Astrocyte (in vitro differentiated cells and primary cell): ENCODE data around the gene R3HCC1L. TPM values are rescaled to one million over a fixed set of nuclear protein-coding genes. Genes with fewer than 3 reads are reported as not detected.

Experiments used
- DNase-seq: peaks from one replicate; pipeline ENCODE4 v3.0.0-alpha.2; 2010; ENCODE audit warnings: low read depth
- FAIRE-seq: peaks from 2 replicates; lab custom pipeline; 2011; peaks lifted over from hg19 to GRCh38; lab: Jason Lieb, UNC
- H2AFZ ChIP-seq: 2 replicates; pipeline ENCODE4 v1.6.0; 2012; ENCODE audit warnings: low read depth, low read length, inconsistent platforms
- H3K27ac ChIP-seq: 2 replicates; pipeline ENCODE4 v1.5.1; 2011; ENCODE audit warnings: low read depth, low read length, inconsistent platforms
- H3K27me3 ChIP-seq: 2 replicates; pipeline ENCODE4 v1.6.0; 2011; ENCODE audit warnings: low read length, inconsistent platforms; ENCODE audit not compliant: insufficient read depth
- H3K36me3 ChIP-seq: 2 replicates; pipeline ENCODE4 v1.5.1; 2011; ENCODE audit warnings: low read length, inconsistent platforms; ENCODE audit not compliant: insufficient read depth
- H3K4me1 ChIP-seq: 2 replicates; pipeline ENCODE4 v1.5.1; 2011; ENCODE audit warnings: low read length, inconsistent platforms; ENCODE audit not compliant: insufficient read depth
- H3K4me2 ChIP-seq: 2 replicates; pipeline ENCODE4 v1.6.0; 2012; ENCODE audit warnings: low read length, inconsistent platforms
- H3K4me3 ChIP-seq: 2 replicates; pipeline ENCODE4 v1.5.1; 2011; ENCODE audit warnings: low read depth, mild to moderate bottlenecking, low read length, inconsistent platforms; ENCODE audit not compliant: insufficient read depth
- H3K79me2 ChIP-seq: 2 replicates; pipeline ENCODE4 v1.6.0; 2012; ENCODE audit warnings: mild to moderate bottlenecking, low read length, inconsistent platforms; ENCODE audit not compliant: insufficient read depth
- H3K9ac ChIP-seq: 2 replicates; pipeline ENCODE4 v1.6.0; 2012; ENCODE audit warnings: mild to moderate bottlenecking, low read length, inconsistent platforms
- H3K9me3 ChIP-seq: 2 replicates; pipeline ENCODE4 v1.5.1; 2012; ENCODE audit warnings: low read depth, mild to moderate bottlenecking, low read length, inconsistent platforms; ENCODE audit not compliant: insufficient read depth
- H4K20me1 ChIP-seq: 2 replicates; pipeline ENCODE4 v1.6.0; 2012; ENCODE audit warnings: low read length, inconsistent platforms; ENCODE audit not compliant: insufficient read depth
- H3K27ac Mint-ChIP-seq: one replicate; pipeline ENCODE4 v1.8.0; 2021; ENCODE audit warnings: mild to moderate bottlenecking, mixed read lengths; ENCODE audit not compliant: unreplicated experiment
- H3K27me3 Mint-ChIP-seq: one replicate; pipeline ENCODE4 v1.8.0; 2021; ENCODE audit warnings: low read depth, mixed read lengths; ENCODE audit not compliant: unreplicated experiment
- H3K36me3 Mint-ChIP-seq: one replicate; pipeline ENCODE4 v1.8.0; 2021; ENCODE audit warnings: low read depth, mixed read lengths; ENCODE audit not compliant: unreplicated experiment
- H3K4me1 Mint-ChIP-seq: one replicate; pipeline ENCODE4 v1.8.0; 2021; ENCODE audit warnings: low read depth, mixed read lengths; ENCODE audit not compliant: unreplicated experiment
- H3K4me3 Mint-ChIP-seq: one replicate; pipeline ENCODE4 v1.8.0; 2021; ENCODE audit warnings: mild to moderate bottlenecking, moderate library complexity, mixed read lengths; ENCODE audit not compliant: unreplicated experiment
- H3K9me3 Mint-ChIP-seq: one replicate; pipeline ENCODE4 v1.8.0; 2021; ENCODE audit warnings: mild to moderate bottlenecking, mixed read lengths; ENCODE audit not compliant: unreplicated experiment
- EZH2 ChIP-seq: IDR thresholded peaks from 2 replicates; pipeline ENCODE4 v1.6.1; 2012; ENCODE audit warnings: mild to moderate bottlenecking, low read length, inconsistent platforms; ENCODE audit not compliant: insufficient read depth
- total RNA-seq: library from RNA; stranded (reverse); gene quantifications from 2 replicates; pipeline ENCODE4 v1.2.1, GENCODE V29; 2021
- TF ChIP-seq, protein P1 (sequence below): IDR thresholded peaks from 2 replicates; pipeline ENCODE4 v1.5.1; 2011; ENCODE audit warnings: low read depth, mild to moderate bottlenecking, inconsistent platforms, low read length, moderate library complexity; ENCODE audit not compliant: insufficient read depth

The R3HCC1L gene
- total RNA-seq, 1 donor from 2014 or later = 19.9 TPM

DNA sequence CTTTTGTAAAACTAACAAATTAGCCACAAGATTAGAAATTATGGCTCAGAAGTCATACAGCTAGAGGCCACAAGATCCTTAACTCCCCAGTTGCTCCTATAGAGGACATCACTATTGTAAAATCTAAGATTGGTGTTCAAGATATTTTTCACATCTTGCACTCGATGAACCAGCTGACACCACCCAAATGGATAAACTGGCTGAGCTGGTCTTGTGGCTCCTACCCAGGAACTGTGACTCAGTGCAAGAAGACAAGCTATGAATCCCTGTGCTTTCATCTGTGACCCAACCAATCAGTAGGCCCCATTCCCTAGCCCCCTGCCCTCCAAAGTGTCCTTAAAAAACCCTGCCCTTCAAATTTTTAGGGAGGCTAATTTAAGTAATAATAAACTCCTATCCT, 27.9 kb upstream of the R3HCC1L start:
- no peak for DNase-seq
- no peak overlapping the region for H3K27ac ChIP-seq
- no peak overlapping the region for H3K9ac ChIP-seq
- H3K9me3 ChIP-seq = no peaks in the 10 kb centered on the region
- Mint-ChIP-seq H3K9me3 (no peaks in the 10 kb centered on the region), H3K27ac (no peak overlapping the region), H3K27me3 (peaks cover 25% of the 10 kb centered on the region), H3K4me1 (no peaks in the 10 kb centered on the region), H3K4me3 (no peak overlapping the region), H3K36me3 (no peaks in the 10 kb centered on the region)
- no peaks in the 10 kb centered on the region for H3K4me1 ChIP-seq
- no peak overlapping the region for H3K4me3 ChIP-seq
- H2AFZ ChIP-seq = no peak overlapping the region
- H4K20me1 ChIP-seq = no peaks in the 10 kb centered on the region
- H3K4me2 ChIP-seq = no peak overlapping the region
- H3K27me3 ChIP-seq = no peaks in the 10 kb centered on the region
- H3K79me2 ChIP-seq = no peaks in the 10 kb centered on the region
- no peak for TF ChIP-seq EZH2
- TF ChIP-seq, protein P1, sequence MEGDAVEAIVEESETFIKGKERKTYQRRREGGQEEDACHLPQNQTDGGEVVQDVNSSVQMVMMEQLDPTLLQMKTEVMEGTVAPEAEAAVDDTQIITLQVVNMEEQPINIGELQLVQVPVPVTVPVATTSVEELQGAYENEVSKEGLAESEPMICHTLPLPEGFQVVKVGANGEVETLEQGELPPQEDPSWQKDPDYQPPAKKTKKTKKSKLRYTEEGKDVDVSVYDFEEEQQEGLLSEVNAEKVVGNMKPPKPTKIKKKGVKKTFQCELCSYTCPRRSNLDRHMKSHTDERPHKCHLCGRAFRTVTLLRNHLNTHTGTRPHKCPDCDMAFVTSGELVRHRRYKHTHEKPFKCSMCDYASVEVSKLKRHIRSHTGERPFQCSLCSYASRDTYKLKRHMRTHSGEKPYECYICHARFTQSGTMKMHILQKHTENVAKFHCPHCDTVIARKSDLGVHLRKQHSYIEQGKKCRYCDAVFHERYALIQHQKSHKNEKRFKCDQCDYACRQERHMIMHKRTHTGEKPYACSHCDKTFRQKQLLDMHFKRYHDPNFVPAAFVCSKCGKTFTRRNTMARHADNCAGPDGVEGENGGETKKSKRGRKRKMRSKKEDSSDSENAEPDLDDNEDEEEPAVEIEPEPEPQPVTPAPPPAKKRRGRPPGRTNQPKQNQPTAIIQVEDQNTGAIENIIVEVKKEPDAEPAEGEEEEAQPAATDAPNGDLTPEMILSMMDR = no peak
- FAIRE-seq = no peak
- H3K36me3 ChIP-seq = no peaks in the 10 kb centered on the region

DNA sequence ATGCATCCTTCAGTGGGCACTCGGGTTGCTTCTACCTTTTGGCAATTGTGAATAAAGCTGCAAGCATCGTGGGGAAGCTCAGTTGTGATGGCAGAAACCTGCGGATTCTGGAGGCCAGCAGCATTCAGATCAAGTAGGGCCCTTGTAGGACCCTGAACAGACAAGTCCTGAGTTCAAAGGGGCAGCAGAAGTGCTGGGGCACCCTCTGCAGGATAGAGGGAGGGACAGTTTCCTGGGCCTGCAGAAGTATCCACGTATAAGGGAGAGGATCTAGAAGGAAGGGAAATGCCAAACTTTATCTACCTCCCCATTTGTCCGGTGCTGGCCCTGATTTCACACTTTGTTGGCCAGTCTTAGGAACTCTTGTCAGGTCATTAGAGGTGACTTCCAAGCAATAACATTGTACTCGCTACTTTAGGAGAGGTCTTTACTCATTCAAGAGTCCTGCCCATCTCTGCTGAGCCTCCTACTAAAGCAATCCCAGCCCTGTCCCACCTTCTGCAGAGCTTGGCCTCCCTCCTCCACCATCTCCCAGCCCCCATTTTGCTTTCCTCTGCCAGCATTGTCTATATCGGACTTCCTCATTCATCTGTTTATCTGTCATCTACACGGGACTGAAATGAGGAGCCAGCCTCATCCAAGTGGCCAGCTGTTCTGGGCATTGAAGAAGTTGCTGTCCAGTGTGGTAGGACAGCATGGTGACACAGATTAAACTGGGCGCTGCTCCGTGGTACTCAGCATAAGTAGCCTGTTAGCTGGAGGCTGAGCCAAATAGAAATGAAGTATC, 26.6 kb upstream of the R3HCC1L start:
- H4K20me1 ChIP-seq = no peaks in the 10 kb centered on the region
- no peaks in the 10 kb centered on the region for H3K36me3 Mint-ChIP-seq
- H3K9me3 ChIP-seq = no peaks in the 10 kb centered on the region
- DNase-seq (no peak), FAIRE-seq (no peak)
- H3K27ac Mint-ChIP-seq = no peak overlapping the region
- H2AFZ ChIP-seq = no peak overlapping the region
- H3K27me3 ChIP-seq = no peaks in the 10 kb centered on the region
- H3K36me3 ChIP-seq = no peaks in the 10 kb centered on the region
- H3K4me1 Mint-ChIP-seq = no peaks in the 10 kb centered on the region
- TF ChIP-seq EZH2 = no peak
- TF ChIP-seq, protein P1 = no peak
- no peak overlapping the region for H3K4me2 ChIP-seq
- H3K9ac ChIP-seq = no peak overlapping the region
- H3K27me3 Mint-ChIP-seq = peaks cover 32% of the 10 kb centered on the region
- no peak overlapping the region for H3K27ac ChIP-seq
- no peak overlapping the region for H3K4me3 Mint-ChIP-seq
- H3K9me3 Mint-ChIP-seq = no peaks in the 10 kb centered on the region
- H3K4me3 ChIP-seq = no peak overlapping the region
- H3K79me2 ChIP-seq = no peaks in the 10 kb centered on the region
- H3K4me1 ChIP-seq = no peaks in the 10 kb centered on the region

DNA sequence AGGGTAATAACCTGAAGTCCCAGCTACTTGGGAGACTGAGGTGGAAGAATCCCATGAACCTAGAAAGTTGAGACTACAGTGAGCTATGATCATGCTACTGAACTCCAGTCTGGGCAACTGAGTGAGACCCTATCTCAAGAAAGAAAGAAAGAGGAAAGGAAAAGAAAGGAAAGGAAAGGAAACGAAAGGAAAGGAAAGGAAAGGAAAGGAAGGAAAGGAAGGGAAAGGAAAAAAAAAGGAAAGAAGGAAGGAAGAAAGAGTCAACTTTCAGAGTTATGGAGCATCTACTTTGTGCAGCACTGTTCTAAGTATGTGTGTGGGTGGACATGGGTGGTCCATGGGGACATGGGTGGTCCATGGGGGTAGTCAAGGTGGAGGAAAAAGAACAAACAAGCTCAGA, 24.1 kb upstream of the R3HCC1L start:
- no peak for TF ChIP-seq EZH2
- TF ChIP-seq, protein P1 = no peak
- H3K36me3 ChIP-seq = no peaks in the 10 kb centered on the region
- FAIRE-seq (no peak), DNase-seq (no peak)
- H3K9me3 Mint-ChIP-seq = no peaks in the 10 kb centered on the region
- H2AFZ ChIP-seq = no peak overlapping the region
- no peak overlapping the region for H3K4me2 ChIP-seq
- no peak overlapping the region for H3K9ac ChIP-seq
- H3K27ac Mint-ChIP-seq = no peak overlapping the region
- no peaks in the 10 kb centered on the region for H3K4me1 ChIP-seq
- H3K27ac ChIP-seq = no peak overlapping the region
- peaks cover 2% of the 10 kb centered on the region for H3K27me3 ChIP-seq
- no peaks in the 10 kb centered on the region for H4K20me1 ChIP-seq
- no peaks in the 10 kb centered on the region for H3K36me3 Mint-ChIP-seq
- H3K4me3 Mint-ChIP-seq = no peak overlapping the region
- no peaks in the 10 kb centered on the region for H3K9me3 ChIP-seq
- H3K27me3 Mint-ChIP-seq = peaks cover 49% of the 10 kb centered on the region
- H3K4me3 ChIP-seq = no peak overlapping the region
- H3K79me2 ChIP-seq = no peaks in the 10 kb centered on the region
- no peaks in the 10 kb centered on the region for H3K4me1 Mint-ChIP-seq
